ENCODE measurements around the gene GATA5.

The GATA5 gene

DNA sequence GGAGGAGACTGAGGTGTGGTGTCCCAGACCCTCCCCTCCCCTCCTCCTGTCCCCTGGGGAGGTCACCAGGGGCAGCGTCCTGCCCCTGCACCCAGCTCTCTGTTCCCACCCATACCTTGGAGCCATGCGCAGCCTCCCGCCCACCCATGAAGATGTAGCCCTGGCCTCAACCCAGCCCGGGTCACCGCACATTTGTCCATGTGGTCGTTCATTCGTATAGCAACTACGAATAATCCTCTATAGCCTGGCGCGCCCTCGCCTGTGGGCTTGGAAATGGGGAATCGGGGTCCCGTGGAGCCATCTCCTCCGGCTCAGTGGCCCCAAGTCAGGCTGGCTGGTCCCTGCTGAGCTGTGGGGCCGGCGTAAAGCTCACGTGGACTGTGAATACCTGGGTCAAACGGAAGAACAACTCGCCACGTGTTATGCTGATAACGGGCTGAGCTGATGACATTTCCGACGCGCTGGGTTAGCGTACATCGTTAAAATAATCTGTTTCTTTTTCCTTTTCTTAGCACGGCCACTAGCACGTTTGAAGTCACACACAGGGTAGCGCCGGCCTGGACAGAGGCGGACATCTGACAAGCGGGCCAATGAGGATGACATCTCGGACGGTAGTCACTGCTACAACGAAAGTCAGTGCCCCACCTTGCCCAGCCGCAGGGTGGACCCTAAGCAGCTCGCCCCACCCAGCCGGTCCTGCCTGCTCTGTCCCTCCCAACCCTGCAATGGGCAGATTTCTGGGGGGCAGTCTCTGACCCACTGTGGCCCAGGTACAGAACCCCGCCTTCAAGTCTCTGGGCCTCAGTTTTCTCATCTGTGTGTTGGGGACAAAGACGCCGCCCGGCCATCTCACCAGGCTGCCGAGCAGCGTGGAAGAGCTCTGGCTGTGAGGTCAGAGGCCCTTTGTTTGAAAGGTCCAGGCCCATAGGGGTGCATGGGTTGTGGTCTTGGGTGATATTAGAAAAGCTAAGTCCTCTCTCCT is 28.6 kb downstream of the GATA5 start:
- Histone ChIP-seq H2AFZ (ENCODE audit: low read length) (no peak overlapping the region), H3K4me1 (ENCODE audit: insufficient read depth, low read length, severe bottlenecking) (no peaks in the 10 kb centered on the region), H3K27me3 (ENCODE audit: insufficient read depth, low read length) (no peaks in the 10 kb centered on the region; the same call in 1 of the 2 replicates), H3K9me2 (ENCODE audit: low read depth, low read length) (no peaks in the 10 kb centered on the region), H3K36me3 (ENCODE audit: insufficient read depth, low read length) (no peaks in the 10 kb centered on the region), H3F3A (ENCODE audit: insufficient read depth, low read length) (no peaks in the 10 kb centered on the region), H3K9me3 (ENCODE audit: low read length) (no peaks in the 10 kb centered on the region), H3K27ac (ENCODE audit: low read depth, low read length, poor library complexity, severe bottlenecking) (no peak overlapping the region), H3K4me2 (ENCODE audit: low read length) (no peak overlapping the region), H3K4me3 (ENCODE audit: low read depth, low read length, poor library complexity, severe bottlenecking) (no peak overlapping the region), H3K79me2 (ENCODE audit: insufficient read depth, low read length) (no peaks in the 10 kb centered on the region), H3K9ac (ENCODE audit: low read length) (no peak overlapping the region), H4K20me1 (ENCODE audit: insufficient read depth, low read length) (no peaks in the 10 kb centered on the region)
- no peak for TF ChIP-seq EZH2 (IDR thresholded peaks at IDR 0.05; ENCODE audit: borderline replicate concordance, low read length)
- TF ChIP-seq, protein P1, sequence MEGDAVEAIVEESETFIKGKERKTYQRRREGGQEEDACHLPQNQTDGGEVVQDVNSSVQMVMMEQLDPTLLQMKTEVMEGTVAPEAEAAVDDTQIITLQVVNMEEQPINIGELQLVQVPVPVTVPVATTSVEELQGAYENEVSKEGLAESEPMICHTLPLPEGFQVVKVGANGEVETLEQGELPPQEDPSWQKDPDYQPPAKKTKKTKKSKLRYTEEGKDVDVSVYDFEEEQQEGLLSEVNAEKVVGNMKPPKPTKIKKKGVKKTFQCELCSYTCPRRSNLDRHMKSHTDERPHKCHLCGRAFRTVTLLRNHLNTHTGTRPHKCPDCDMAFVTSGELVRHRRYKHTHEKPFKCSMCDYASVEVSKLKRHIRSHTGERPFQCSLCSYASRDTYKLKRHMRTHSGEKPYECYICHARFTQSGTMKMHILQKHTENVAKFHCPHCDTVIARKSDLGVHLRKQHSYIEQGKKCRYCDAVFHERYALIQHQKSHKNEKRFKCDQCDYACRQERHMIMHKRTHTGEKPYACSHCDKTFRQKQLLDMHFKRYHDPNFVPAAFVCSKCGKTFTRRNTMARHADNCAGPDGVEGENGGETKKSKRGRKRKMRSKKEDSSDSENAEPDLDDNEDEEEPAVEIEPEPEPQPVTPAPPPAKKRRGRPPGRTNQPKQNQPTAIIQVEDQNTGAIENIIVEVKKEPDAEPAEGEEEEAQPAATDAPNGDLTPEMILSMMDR (IDR thresholded peaks at IDR 0.05; ENCODE audit: low read length): no peak

DNA sequence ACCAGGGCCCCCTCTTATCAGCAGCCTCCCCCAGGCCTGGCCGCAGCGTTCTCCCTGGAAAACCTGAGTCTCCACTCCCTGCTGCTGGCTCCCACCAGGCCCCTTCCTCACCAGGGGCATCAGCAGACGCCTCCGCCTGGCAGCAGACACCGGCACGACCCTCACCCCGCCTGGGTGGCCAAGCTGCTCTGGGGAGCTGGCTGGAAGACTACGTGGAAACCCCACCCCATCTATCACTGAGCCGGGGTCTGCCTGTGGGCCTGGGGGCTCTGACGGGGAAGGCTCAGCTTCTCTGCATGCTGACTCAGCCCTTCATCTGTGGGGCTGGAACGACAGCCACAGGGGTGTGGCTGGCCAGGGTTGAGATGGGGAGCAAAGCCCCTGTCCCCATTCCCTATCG is 29.3 kb downstream of the GATA5 start:
- TF ChIP-seq, protein P1 (IDR thresholded peaks at IDR 0.05; ENCODE audit: low read length): no peak
- TF ChIP-seq EZH2 (IDR thresholded peaks at IDR 0.05; ENCODE audit: borderline replicate concordance, low read length): no peak
- no peaks in the 10 kb centered on the region for H3K9me2 ChIP-seq (ENCODE audit: low read depth, low read length)

DNA sequence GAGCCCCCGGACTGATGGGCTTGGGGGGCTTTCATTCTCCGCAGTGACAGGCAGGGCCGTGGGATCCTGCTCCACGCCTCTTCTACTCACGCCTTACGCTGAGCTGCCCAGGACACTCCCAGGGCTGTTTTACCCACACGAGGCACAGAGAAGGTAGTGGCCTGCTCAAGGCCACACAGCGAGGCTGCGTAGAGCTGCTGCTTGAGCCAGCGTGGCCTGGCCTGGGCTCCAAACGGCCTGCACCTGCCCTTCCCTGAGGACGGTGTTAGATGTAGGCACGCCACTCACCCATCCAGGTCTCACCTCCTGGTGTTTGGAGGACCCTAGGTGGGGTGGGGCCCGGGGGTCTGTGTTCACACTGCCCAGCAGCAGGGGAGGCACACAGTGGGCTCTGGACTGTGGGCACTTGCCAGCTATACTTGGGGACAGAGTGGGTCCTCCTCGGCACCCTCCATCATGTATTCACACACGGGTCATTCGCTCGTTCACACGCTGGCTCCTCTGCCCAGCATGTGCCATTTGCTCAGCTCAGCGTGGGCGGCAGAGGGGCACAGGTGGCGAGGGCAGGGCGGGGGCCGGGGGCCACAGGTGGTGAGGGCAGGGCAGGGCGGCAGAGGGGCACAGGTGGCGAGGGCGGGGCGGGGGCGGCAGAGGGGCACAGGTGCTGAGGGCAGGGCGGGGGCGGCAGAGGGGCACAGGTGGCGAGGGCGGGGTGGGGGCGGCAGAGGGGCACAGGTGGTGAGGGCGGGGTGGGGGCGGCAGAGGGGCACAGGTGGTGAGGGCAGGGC is 30.0 kb downstream of the GATA5 start:
- no peaks in the 10 kb centered on the region; the same call in 1 of the 2 replicates for H3K27me3 ChIP-seq (ENCODE audit: insufficient read depth, low read length)
- no peak for TF ChIP-seq EZH2 (IDR thresholded peaks at IDR 0.05; ENCODE audit: borderline replicate concordance, low read length)
- TF ChIP-seq, protein P1 (IDR thresholded peaks at IDR 0.05; ENCODE audit: low read length): no peak
- no peaks in the 10 kb centered on the region for H4K20me1 ChIP-seq (ENCODE audit: insufficient read depth, low read length)

More for the DNA sequence above, 29.3 kb downstream of the GATA5 start:
- Histone ChIP-seq H3K79me2 (ENCODE audit: insufficient read depth, low read length) (no peaks in the 10 kb centered on the region), H4K20me1 (ENCODE audit: insufficient read depth, low read length) (no peaks in the 10 kb centered on the region), H3K27ac (ENCODE audit: low read depth, low read length, poor library complexity, severe bottlenecking) (no peak overlapping the region), H3K9ac (ENCODE audit: low read length) (no peak overlapping the region), H3K9me3 (ENCODE audit: low read length) (no peaks in the 10 kb centered on the region), H3K27me3 (ENCODE audit: insufficient read depth, low read length) (no peaks in the 10 kb centered on the region; the same call in 1 of the 2 replicates), H3K4me3 (ENCODE audit: low read depth, low read length, poor library complexity, severe bottlenecking) (no peak overlapping the region), H2AFZ (ENCODE audit: low read length) (no peak overlapping the region), H3F3A (ENCODE audit: insufficient read depth, low read length) (no peaks in the 10 kb centered on the region), H3K4me2 (ENCODE audit: low read length) (no peak overlapping the region), H3K36me3 (ENCODE audit: insufficient read depth, low read length) (no peaks in the 10 kb centered on the region), H3K4me1 (ENCODE audit: insufficient read depth, low read length, severe bottlenecking) (no peaks in the 10 kb centered on the region)

More for the DNA sequence above, 30.0 kb downstream of the GATA5 start:
- Histone ChIP-seq H3F3A (ENCODE audit: insufficient read depth, low read length) (no peaks in the 10 kb centered on the region), H2AFZ (ENCODE audit: low read length) (no peak overlapping the region), H3K4me2 (ENCODE audit: low read length) (no peak overlapping the region), H3K4me1 (ENCODE audit: insufficient read depth, low read length, severe bottlenecking) (no peaks in the 10 kb centered on the region), H3K4me3 (ENCODE audit: low read depth, low read length, poor library complexity, severe bottlenecking) (no peak overlapping the region), H3K9me2 (ENCODE audit: low read depth, low read length) (no peaks in the 10 kb centered on the region), H3K27ac (ENCODE audit: low read depth, low read length, poor library complexity, severe bottlenecking) (no peak overlapping the region), H3K9ac (ENCODE audit: low read length) (no peak overlapping the region), H3K79me2 (ENCODE audit: insufficient read depth, low read length) (no peaks in the 10 kb centered on the region), H3K9me3 (ENCODE audit: low read length) (no peaks in the 10 kb centered on the region), H3K36me3 (ENCODE audit: insufficient read depth, low read length) (no peaks in the 10 kb centered on the region)
